Right atrium auricular region (tissue), 2 donors: ENCODE measurements around the gene SEPTIN1. TPM values are rescaled to one million over a fixed set of nuclear protein-coding genes. Genes with fewer than 3 reads are reported as not detected.

Source experiments
- total RNA-seq, 2 donors: library from RNA; depleted of rRNA; stranded (reverse); fragments of >200 nt; gene quantifications; one replicate each; pipeline ENCODE4 v1.1.0, GENCODE V29; 2016

The SEPTIN1 gene
- total RNA-seq, 2 donors from 2014 or later = 0.35 TPM; not detected in 1

Other genes starting within 250 kb of the SEPTIN1 start
- 10 to 100 TPM in 1 of 2 donors, 1 to 10 TPM in 1; 5.4 to 18.6 TPM for gene CORO1A, start 199.0 kb downstream of the SEPTIN1 start, total RNA-seq
- 100 to 1,000 TPM; 143 to 187 TPM for gene BOLA2B, start 188.9 kb downstream of the SEPTIN1 start, total RNA-seq
- gene SLX1A, start 188.7 kb downstream of the SEPTIN1 start, total RNA-seq = 10 to 100 TPM; 25.1 to 36.3 TPM
- gene SULT1A3, start 183.3 kb downstream of the SEPTIN1 start, total RNA-seq = 1 to 10 TPM; 2.0 to 7.4 TPM
- gene NPIPB13, start 134.1 kb downstream of the SEPTIN1 start, total RNA-seq = 1 to 10 TPM in 1 of 2 donors, not detected in 1; 1.7 TPM
- gene CD2BP2, start 27.3 kb downstream of the SEPTIN1 start, total RNA-seq = 10 to 100 TPM; 22.0 to 39.3 TPM
- gene TBC1D10B, start 12.1 kb downstream of the SEPTIN1 start, total RNA-seq = 10 to 100 TPM; 20.0 to 22.3 TPM
- gene MYL11, start 7.8 kb downstream of the SEPTIN1 start, total RNA-seq = not detected
- 10 to 100 TPM in 1 of 2 donors, 1 to 10 TPM in 1; 5.7 to 10.7 TPM for gene ZNF48, start 12.9 kb upstream of the SEPTIN1 start, total RNA-seq
- gene ZNF771, start 25.0 kb upstream of the SEPTIN1 start, total RNA-seq = 10 to 100 TPM; 13.0 to 14.3 TPM
- 10 to 100 TPM; 14.4 to 18.7 TPM for gene DCTPP1, start 47.5 kb upstream of the SEPTIN1 start, total RNA-seq
- gene SEPHS2, start 63.3 kb upstream of the SEPTIN1 start, total RNA-seq = 10 to 100 TPM; 18.2 to 18.6 TPM
- gene ITGAL, start 90.2 kb upstream of the SEPTIN1 start, total RNA-seq = 1 to 10 TPM; 2.0 to 2.6 TPM
- gene ZNF768, start 144.0 kb upstream of the SEPTIN1 start, total RNA-seq = 10 to 100 TPM; 41.1 to 51.4 TPM
- gene ZNF747, start 152.3 kb upstream of the SEPTIN1 start, total RNA-seq = 10 to 100 TPM; 13.3 to 16.2 TPM
- gene ZNF764, start 175.8 kb upstream of the SEPTIN1 start, total RNA-seq = 10 to 100 TPM; 12.0 to 16.9 TPM
- 10 to 100 TPM in 1 of 2 donors, 1 to 10 TPM in 1; 9.6 to 13.5 TPM for gene ZNF688, start 189.2 kb upstream of the SEPTIN1 start, total RNA-seq
- gene ZNF785, start 203.1 kb upstream of the SEPTIN1 start, total RNA-seq = 1 to 10 TPM; 5.5 to 6.0 TPM
- gene ZNF689, start 227.8 kb upstream of the SEPTIN1 start, total RNA-seq = 1 to 10 TPM; 6.2 to 8.3 TPM